ENCODE results near the gene GULP1.

The GULP1 gene

GRCh38 chr2:188415754-188416083 lies 124.0 kb downstream of the GULP1 start:
- Histone ChIP-seq H3K27me3 (ENCODE audit: control insufficient read depth, insufficient read depth, low read length) (no peaks in the 10 kb centered on the region), H3K9me3 (ENCODE audit: control insufficient read depth, low read length) (no peaks in the 10 kb centered on the region), H3K4me3 (ENCODE audit: low read length) (no peak overlapping the region), H3K4me1 (ENCODE audit: control insufficient read depth, insufficient read depth, low read length) (no peaks in the 10 kb centered on the region), H3K36me3 (ENCODE audit: control insufficient read depth, insufficient read depth, low read length) (no peaks in the 10 kb centered on the region), H3K9ac (ENCODE audit: low read length) (no peak overlapping the region)

DNA sequence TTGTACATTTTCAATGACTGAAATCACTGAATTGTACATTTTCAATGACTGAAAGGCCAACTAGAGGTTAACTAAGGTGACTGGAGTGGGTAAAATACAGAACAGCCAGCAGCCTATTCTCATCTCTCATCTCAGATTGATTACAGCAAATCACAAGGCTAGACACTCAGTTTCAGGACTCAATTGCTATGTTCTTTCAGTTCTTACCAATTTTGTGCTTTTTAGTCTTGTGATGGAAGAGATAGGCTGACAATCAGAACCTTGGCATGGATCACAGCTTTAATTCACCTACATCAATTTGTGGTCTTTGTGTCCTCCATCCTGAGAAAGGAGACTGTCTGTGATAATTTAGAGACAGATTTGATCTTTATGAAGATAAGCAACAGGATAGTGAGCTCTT lies 124.7 kb downstream of the GULP1 start:
- Histone ChIP-seq H3K4me1 (ENCODE audit: control insufficient read depth, insufficient read depth, low read length) (no peaks in the 10 kb centered on the region), H3K4me3 (ENCODE audit: low read length) (no peak overlapping the region), H3K9ac (ENCODE audit: low read length) (no peak overlapping the region), H3K27me3 (ENCODE audit: control insufficient read depth, insufficient read depth, low read length) (no peaks in the 10 kb centered on the region), H3K9me3 (ENCODE audit: control insufficient read depth, low read length) (no peaks in the 10 kb centered on the region), H3K36me3 (ENCODE audit: control insufficient read depth, insufficient read depth, low read length) (no peaks in the 10 kb centered on the region)

- no peaks in the 10 kb centered on the region for H3K9me3 ChIP-seq (ENCODE audit: control insufficient read depth, low read length)
- no peaks in the 10 kb centered on the region for H3K36me3 ChIP-seq (ENCODE audit: control insufficient read depth, insufficient read depth, low read length)
- H3K9ac ChIP-seq (ENCODE audit: low read length): no peak overlapping the region
- H3K27me3 ChIP-seq (ENCODE audit: control insufficient read depth, insufficient read depth, low read length): no peaks in the 10 kb centered on the region
- H3K4me3 ChIP-seq (ENCODE audit: low read length): no peak overlapping the region
- H3K4me1 ChIP-seq (ENCODE audit: control insufficient read depth, insufficient read depth, low read length): no peaks in the 10 kb centered on the region
These were observed 131.1 kb downstream of the GULP1 start for GRCh38 chr2:188422726-188423125.

GRCh38 chr2:188425266-188425665 lies 133.6 kb downstream of the GULP1 start:
- Histone ChIP-seq H3K9me3 (ENCODE audit: control insufficient read depth, low read length) (no peaks in the 10 kb centered on the region), H3K4me1 (ENCODE audit: control insufficient read depth, insufficient read depth, low read length) (no peaks in the 10 kb centered on the region), H3K27me3 (ENCODE audit: control insufficient read depth, insufficient read depth, low read length) (no peaks in the 10 kb centered on the region), H3K36me3 (ENCODE audit: control insufficient read depth, insufficient read depth, low read length) (no peaks in the 10 kb centered on the region), H3K9ac (ENCODE audit: low read length) (no peak overlapping the region), H3K4me3 (ENCODE audit: low read length) (no peak overlapping the region)

DNA sequence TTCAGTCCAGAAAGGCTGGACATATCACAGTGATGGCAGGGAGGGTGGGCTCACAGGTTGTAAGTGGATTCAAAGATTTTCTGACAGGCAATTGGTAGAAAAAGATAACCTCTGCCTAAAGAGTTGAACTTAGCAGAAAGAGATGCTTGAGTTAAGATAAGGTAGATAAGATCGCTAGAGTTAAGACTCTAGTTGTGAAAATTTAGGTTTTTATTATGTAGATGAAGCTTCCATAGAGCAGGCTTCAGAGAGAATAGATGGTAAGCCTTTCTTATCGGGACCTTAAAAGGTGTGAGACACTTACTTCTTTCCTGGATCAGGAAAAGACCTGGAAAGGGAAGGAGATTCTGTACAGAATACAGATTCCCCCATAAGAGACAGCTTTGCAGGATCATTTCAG lies 134.4 kb downstream of the GULP1 start:
- Histone ChIP-seq H3K4me3 (ENCODE audit: low read length) (no peak overlapping the region), H3K4me1 (ENCODE audit: control insufficient read depth, insufficient read depth, low read length) (no peaks in the 10 kb centered on the region), H3K27me3 (ENCODE audit: control insufficient read depth, insufficient read depth, low read length) (no peaks in the 10 kb centered on the region), H3K9me3 (ENCODE audit: control insufficient read depth, low read length) (no peaks in the 10 kb centered on the region), H3K36me3 (ENCODE audit: control insufficient read depth, insufficient read depth, low read length) (no peaks in the 10 kb centered on the region), H3K9ac (ENCODE audit: low read length) (no peak overlapping the region)

DNA sequence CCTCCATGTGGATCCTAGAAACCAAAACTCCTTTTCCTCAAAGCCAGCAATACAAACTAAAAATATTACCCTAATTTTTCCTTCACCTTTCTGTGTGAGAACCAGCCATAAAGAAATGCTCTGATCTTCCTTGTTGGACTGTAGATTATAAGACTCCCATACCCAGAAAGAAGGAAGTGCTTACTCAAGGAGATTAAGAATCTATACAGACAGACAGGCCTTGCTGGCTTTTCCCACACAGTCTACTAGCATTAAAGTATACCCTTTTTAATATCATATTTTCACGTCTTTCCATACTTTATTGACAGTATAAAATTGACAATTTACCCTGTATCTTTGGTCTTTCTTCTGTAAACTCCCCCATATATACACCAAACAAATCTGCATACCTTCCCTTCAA lies 139.0 kb downstream of the GULP1 start:
- Histone ChIP-seq H3K27me3 (ENCODE audit: control insufficient read depth, insufficient read depth, low read length) (no peaks in the 10 kb centered on the region), H3K36me3 (ENCODE audit: control insufficient read depth, insufficient read depth, low read length) (no peaks in the 10 kb centered on the region), H3K9me3 (ENCODE audit: control insufficient read depth, low read length) (no peaks in the 10 kb centered on the region), H3K4me1 (ENCODE audit: control insufficient read depth, insufficient read depth, low read length) (no peaks in the 10 kb centered on the region), H3K9ac (ENCODE audit: low read length) (no peak overlapping the region), H3K4me3 (ENCODE audit: low read length) (no peak overlapping the region)

DNA sequence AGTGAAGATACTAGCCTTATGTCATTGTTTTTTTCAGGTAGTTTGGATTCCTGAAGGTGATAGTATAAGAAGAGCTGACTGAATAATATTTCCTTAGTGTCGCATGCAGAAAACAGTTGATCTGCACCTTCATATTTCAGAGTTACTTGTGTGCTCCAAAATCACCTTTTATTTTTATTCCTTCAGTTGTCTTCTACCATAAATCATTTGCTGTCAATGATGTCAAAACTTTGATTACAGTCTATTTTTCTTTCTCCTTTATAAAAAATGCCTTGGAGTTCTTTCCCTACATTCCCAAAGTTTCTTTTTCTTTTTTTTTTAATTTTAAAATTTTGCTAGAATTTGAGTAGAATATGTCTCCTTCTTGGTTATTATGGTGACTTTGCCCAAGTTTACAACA lies 142.3 kb downstream of the GULP1 start:
- Histone ChIP-seq H3K27me3 (ENCODE audit: control insufficient read depth, insufficient read depth, low read length) (no peaks in the 10 kb centered on the region), H3K4me1 (ENCODE audit: control insufficient read depth, insufficient read depth, low read length) (no peaks in the 10 kb centered on the region), H3K9ac (ENCODE audit: low read length) (no peak overlapping the region), H3K9me3 (ENCODE audit: control insufficient read depth, low read length) (no peaks in the 10 kb centered on the region), H3K36me3 (ENCODE audit: control insufficient read depth, insufficient read depth, low read length) (no peaks in the 10 kb centered on the region), H3K4me3 (ENCODE audit: low read length) (no peak overlapping the region)

GRCh38 chr2:188435115-188435514 lies 143.4 kb downstream of the GULP1 start:
- H3K4me1 ChIP-seq (ENCODE audit: control insufficient read depth, insufficient read depth, low read length): no peaks in the 10 kb centered on the region
- no peak overlapping the region for H3K9ac ChIP-seq (ENCODE audit: low read length)
- no peak overlapping the region for H3K4me3 ChIP-seq (ENCODE audit: low read length)
- H3K9me3 ChIP-seq (ENCODE audit: control insufficient read depth, low read length): no peaks in the 10 kb centered on the region
- H3K27me3 ChIP-seq (ENCODE audit: control insufficient read depth, insufficient read depth, low read length): no peaks in the 10 kb centered on the region
- H3K36me3 ChIP-seq (ENCODE audit: control insufficient read depth, insufficient read depth, low read length): no peaks in the 10 kb centered on the region

- Histone ChIP-seq H3K36me3 (ENCODE audit: control insufficient read depth, insufficient read depth, low read length) (no peaks in the 10 kb centered on the region), H3K27me3 (ENCODE audit: control insufficient read depth, insufficient read depth, low read length) (no peaks in the 10 kb centered on the region), H3K9me3 (ENCODE audit: control insufficient read depth, low read length) (no peaks in the 10 kb centered on the region), H3K9ac (ENCODE audit: low read length) (no peak overlapping the region), H3K4me1 (ENCODE audit: control insufficient read depth, insufficient read depth, low read length) (no peaks in the 10 kb centered on the region), H3K4me3 (ENCODE audit: low read length) (no peak overlapping the region)
These were observed 145.9 kb downstream of the GULP1 start for GRCh38 chr2:188437537-188437936.

DNA sequence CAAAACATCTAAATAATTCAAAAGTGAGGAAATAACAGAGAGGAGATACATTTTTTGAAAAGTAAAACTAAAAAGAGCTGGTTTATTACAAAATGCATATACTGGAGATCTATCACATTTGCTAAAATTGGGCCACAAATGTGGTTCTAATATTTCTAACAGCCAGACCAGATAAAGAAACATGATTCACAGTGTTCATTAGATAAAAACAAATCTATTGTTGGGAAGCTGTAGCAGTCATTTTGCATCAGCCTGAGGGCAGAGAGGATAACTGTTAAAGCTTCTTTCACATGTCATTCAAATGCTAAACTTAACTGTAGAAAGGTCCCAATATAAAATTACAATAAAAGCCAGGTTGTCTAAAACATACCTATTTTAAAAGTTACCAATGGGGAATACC lies 148.3 kb downstream of the GULP1 start:
- no peaks in the 10 kb centered on the region for H3K4me1 ChIP-seq (ENCODE audit: control insufficient read depth, insufficient read depth, low read length)
- H3K9me3 ChIP-seq (ENCODE audit: control insufficient read depth, low read length): no peaks in the 10 kb centered on the region
- no peak overlapping the region for H3K4me3 ChIP-seq (ENCODE audit: low read length)
- no peak overlapping the region for H3K9ac ChIP-seq (ENCODE audit: low read length)
- no peaks in the 10 kb centered on the region for H3K27me3 ChIP-seq (ENCODE audit: control insufficient read depth, insufficient read depth, low read length)
- H3K36me3 ChIP-seq (ENCODE audit: control insufficient read depth, insufficient read depth, low read length): no peaks in the 10 kb centered on the region

- Histone ChIP-seq H3K4me3 (ENCODE audit: low read length) (no peak overlapping the region), H3K27me3 (ENCODE audit: control insufficient read depth, insufficient read depth, low read length) (no peaks in the 10 kb centered on the region), H3K36me3 (ENCODE audit: control insufficient read depth, insufficient read depth, low read length) (no peaks in the 10 kb centered on the region), H3K9me3 (ENCODE audit: control insufficient read depth, low read length) (no peaks in the 10 kb centered on the region), H3K4me1 (ENCODE audit: control insufficient read depth, insufficient read depth, low read length) (no peaks in the 10 kb centered on the region), H3K9ac (ENCODE audit: low read length) (no peak overlapping the region)
These were observed 149.2 kb downstream of the GULP1 start for GRCh38 chr2:188440849-188441248.

- Histone ChIP-seq H3K27me3 (ENCODE audit: control insufficient read depth, insufficient read depth, low read length) (no peaks in the 10 kb centered on the region), H3K4me3 (ENCODE audit: low read length) (no peak overlapping the region), H3K4me1 (ENCODE audit: control insufficient read depth, insufficient read depth, low read length) (no peaks in the 10 kb centered on the region), H3K9me3 (ENCODE audit: control insufficient read depth, low read length) (no peaks in the 10 kb centered on the region), H3K9ac (ENCODE audit: low read length) (no peak overlapping the region), H3K36me3 (ENCODE audit: control insufficient read depth, insufficient read depth, low read length) (no peaks in the 10 kb centered on the region)
These were observed 149.7 kb downstream of the GULP1 start for GRCh38 chr2:188441288-188441947.

- H3K9ac ChIP-seq (ENCODE audit: low read length): no peak overlapping the region
- H3K27me3 ChIP-seq (ENCODE audit: control insufficient read depth, insufficient read depth, low read length): no peaks in the 10 kb centered on the region
- no peaks in the 10 kb centered on the region for H3K36me3 ChIP-seq (ENCODE audit: control insufficient read depth, insufficient read depth, low read length)
- H3K4me3 ChIP-seq (ENCODE audit: low read length): no peak overlapping the region
- no peaks in the 10 kb centered on the region for H3K4me1 ChIP-seq (ENCODE audit: control insufficient read depth, insufficient read depth, low read length)
- H3K9me3 ChIP-seq (ENCODE audit: control insufficient read depth, low read length): no peaks in the 10 kb centered on the region
These were observed 151.5 kb downstream of the GULP1 start for GRCh38 chr2:188443207-188443606.

All from mucosa of stomach (tissue), 1 donor.